ENCODE measurements around the gene STK24.

Gene STK24

DNA sequence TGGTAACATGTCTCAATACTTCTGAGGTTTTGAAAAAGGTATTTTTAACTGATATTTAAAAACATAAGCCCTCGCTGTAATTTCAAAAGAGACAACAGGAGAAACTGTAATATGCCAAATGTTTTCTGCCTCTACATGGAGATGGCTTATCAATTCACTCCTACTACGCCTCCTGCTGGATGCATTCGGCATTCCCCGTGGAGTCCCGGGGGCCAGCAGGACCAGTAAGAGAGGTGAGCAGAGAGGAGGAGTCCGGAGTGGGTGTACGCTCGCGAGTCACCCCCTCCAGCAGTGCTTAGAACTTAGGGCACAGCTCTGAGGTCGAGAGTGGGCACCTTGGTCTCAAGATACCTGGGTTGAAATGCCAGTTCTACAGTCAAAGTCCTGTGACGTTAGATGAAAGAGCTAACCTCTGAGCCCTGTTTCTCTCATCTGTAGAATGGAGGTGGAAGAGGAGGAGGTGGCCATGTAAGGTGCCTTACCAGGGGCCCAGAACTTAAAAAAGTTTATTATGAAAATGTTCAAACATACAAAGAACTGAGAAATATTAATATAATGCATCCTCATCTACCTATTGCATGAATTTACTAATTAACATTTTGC lies 110.2 kb downstream of the STK24 start:
- Histone ChIP-seq H3K27ac (no peak overlapping the region), H3K27me3 (replicated peaks) (no peaks in the 10 kb centered on the region), H3K36me3 (replicated peaks) (peaks cover 50% of the 10 kb centered on the region), H3K4me3 (ENCODE audit: low read depth, low read length) (no peak overlapping the region)
- DNase-seq = peak; percentile 81
- in situ Hi-C loops (cut with HindIII; ENCODE audit: low pct_ligation_motif_present, low sequenced_read_pairs) = no loop called here
- TF ChIP-seq, protein P1, sequence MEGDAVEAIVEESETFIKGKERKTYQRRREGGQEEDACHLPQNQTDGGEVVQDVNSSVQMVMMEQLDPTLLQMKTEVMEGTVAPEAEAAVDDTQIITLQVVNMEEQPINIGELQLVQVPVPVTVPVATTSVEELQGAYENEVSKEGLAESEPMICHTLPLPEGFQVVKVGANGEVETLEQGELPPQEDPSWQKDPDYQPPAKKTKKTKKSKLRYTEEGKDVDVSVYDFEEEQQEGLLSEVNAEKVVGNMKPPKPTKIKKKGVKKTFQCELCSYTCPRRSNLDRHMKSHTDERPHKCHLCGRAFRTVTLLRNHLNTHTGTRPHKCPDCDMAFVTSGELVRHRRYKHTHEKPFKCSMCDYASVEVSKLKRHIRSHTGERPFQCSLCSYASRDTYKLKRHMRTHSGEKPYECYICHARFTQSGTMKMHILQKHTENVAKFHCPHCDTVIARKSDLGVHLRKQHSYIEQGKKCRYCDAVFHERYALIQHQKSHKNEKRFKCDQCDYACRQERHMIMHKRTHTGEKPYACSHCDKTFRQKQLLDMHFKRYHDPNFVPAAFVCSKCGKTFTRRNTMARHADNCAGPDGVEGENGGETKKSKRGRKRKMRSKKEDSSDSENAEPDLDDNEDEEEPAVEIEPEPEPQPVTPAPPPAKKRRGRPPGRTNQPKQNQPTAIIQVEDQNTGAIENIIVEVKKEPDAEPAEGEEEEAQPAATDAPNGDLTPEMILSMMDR (IDR thresholded peaks at IDR 0.05; ENCODE audit: low read depth, low read length, missing control alignments) = peak; percentile 89

- no peak for DNase-seq
- TF ChIP-seq, protein P1 (IDR thresholded peaks at IDR 0.05; ENCODE audit: low read depth, low read length, missing control alignments) = no peak
Observed at GRCh38 chr13:98462946-98463345, 114.0 kb downstream of the STK24 start.

DNA sequence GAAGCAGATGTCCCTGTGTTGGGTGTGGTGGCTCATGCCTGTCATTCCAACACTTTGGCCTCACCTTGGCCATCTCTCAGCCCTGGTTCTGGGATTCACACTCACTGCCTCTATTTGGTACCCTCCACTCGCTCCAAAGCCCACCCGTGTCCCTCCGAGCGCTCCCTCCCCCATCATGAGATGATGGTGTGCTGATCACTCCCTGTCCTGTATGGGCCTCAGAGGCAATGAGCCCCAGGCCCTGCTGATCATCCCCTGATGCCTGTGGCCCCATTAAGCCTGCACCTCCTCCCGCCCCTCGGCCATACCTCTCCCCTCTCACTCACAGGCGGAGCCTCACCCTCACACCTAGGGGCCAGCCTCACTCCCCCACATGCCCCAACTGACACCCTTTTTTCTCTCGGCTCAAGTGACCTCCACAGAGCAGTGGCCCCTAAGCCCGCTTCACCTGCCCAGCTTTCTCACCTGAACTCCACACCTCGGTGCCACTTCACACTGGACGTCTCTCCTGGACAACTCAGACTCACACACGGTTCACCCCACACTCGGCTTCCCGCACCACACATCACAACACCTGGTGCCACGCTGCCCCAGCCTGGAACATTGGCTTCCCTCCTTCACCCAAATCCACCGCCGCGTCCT lies 114.5 kb downstream of the STK24 start:
- H3K27ac ChIP-seq = no peak overlapping the region

More at GRCh38 chr13:98462946-98463345, 114.0 kb downstream of the STK24 start:
- no peaks in the 10 kb centered on the region for H3K27me3 ChIP-seq (replicated peaks)
- H3K36me3 ChIP-seq (replicated peaks) = peaks cover 62% of the 10 kb centered on the region
- in situ Hi-C loops (cut with HindIII; ENCODE audit: low pct_ligation_motif_present, low sequenced_read_pairs) = no loop called here
- H3K4me3 ChIP-seq (ENCODE audit: low read depth, low read length) = no peak overlapping the region
- H3K27ac ChIP-seq = no peak overlapping the region

GRCh38 chr13:98461486-98462240 lies 115.2 kb downstream of the STK24 start:
- no peak overlapping the region for H3K27ac ChIP-seq
- in situ Hi-C loops (cut with HindIII; ENCODE audit: low pct_ligation_motif_present, low sequenced_read_pairs) = no loop called here
- TF ChIP-seq, protein P1 (IDR thresholded peaks at IDR 0.05; ENCODE audit: low read depth, low read length, missing control alignments) = no peak
- H3K27me3 ChIP-seq (replicated peaks) = no peaks in the 10 kb centered on the region
- no peak overlapping the region for H3K4me3 ChIP-seq (ENCODE audit: low read depth, low read length)
- H3K36me3 ChIP-seq (replicated peaks) = peaks cover 60% of the 10 kb centered on the region
- DNase-seq = no peak

More for the DNA sequence above, 114.5 kb downstream of the STK24 start:
- H3K27me3 ChIP-seq (replicated peaks) = no peaks in the 10 kb centered on the region
- peaks cover 61% of the 10 kb centered on the region for H3K36me3 ChIP-seq (replicated peaks)
- no peak overlapping the region for H3K4me3 ChIP-seq (ENCODE audit: low read depth, low read length)
- TF ChIP-seq, protein P1 (IDR thresholded peaks at IDR 0.05; ENCODE audit: low read depth, low read length, missing control alignments) = no peak
- DNase-seq = no peak
- in situ Hi-C loops (cut with HindIII; ENCODE audit: low pct_ligation_motif_present, low sequenced_read_pairs) = no loop called here

- H3K27ac ChIP-seq = no peak overlapping the region
- H3K36me3 ChIP-seq (replicated peaks) = peaks cover 63% of the 10 kb centered on the region
- TF ChIP-seq, protein P1 (IDR thresholded peaks at IDR 0.05; ENCODE audit: low read depth, low read length, missing control alignments) = no peak
- DNase-seq = no peak
- no peak overlapping the region for H3K4me3 ChIP-seq (ENCODE audit: low read depth, low read length)
- in situ Hi-C loops (cut with HindIII; ENCODE audit: low pct_ligation_motif_present, low sequenced_read_pairs) = no loop called here
- no peaks in the 10 kb centered on the region for H3K27me3 ChIP-seq (replicated peaks)
Observed at GRCh38 chr13:98460516-98460915, 116.4 kb downstream of the STK24 start.
